A673 (cell line): Measurements from ENCODE around the gene BRS3.

ENCODE experiments used
- CTCF ChIP-seq: fragments of 300-800, 200-600 bp; sonication (generic); conservative IDR thresholded peaks from 2 replicates; pipeline ENCODE4 v1.5.1; 2017; ENCODE audit warnings: low read depth, mild to moderate bottlenecking, antibody characterized with exemption, low read length, moderate library complexity, mixed read lengths
- EZH2 ChIP-seq: fragments of 200-600 bp; sonication (generic); IDR thresholded peaks from 2 replicates; pipeline ENCODE4 v1.6.1; 2017; ENCODE audit warnings: borderline replicate concordance, low read depth, mild to moderate bottlenecking, mixed read lengths, antibody characterized with exemption, low read length; ENCODE audit not compliant: poor library complexity, severe bottlenecking

- TF ChIP-seq CTCF (no peak), EZH2 (no peak)
These were observed 8.5 kb downstream of the BRS3 start for GRCh38 chrX:136496186-136496763.
